Prostate gland (tissue), 2 donors: ENCODE data around the gene TPX2. TPM values are rescaled to one million over a fixed set of nuclear protein-coding genes. Genes with fewer than 3 reads are reported as not detected.
A peak's percentile ranks its signal among the peaks of the same experiment; 100 is the strongest.

ENCODE experiments used
- DNase-seq: peaks from one replicate; pipeline ENCODE4 v3.0.0-alpha.2; 2019; ENCODE audit warnings: low spot score
- H3K27ac ChIP-seq, 2 donors: fragments of 200-600 bp; sonication (generic); 2 replicates each; pipeline ENCODE4 v1.5.1; 2017 to 2019
- H3K27me3 ChIP-seq: fragments of 200-600 bp; sonication (generic); replicated peaks from 2 replicates; pipeline ENCODE4 v1.5.1; 2019; ENCODE audit not compliant: insufficient read depth
- H3K36me3 ChIP-seq, 2 donors: fragments of 200-600 bp; sonication (generic); 1 replicate in 1 of 2; 2 replicates in 1 of 2; pipeline versions ENCODE4 v1.5.1 to v1.8.1; 2017 to 2019
- H3K4me1 ChIP-seq: fragments of 200-600 bp; sonication (generic); replicated peaks from 2 replicates; pipeline ENCODE4 v1.5.1; 2019
- H3K4me3 ChIP-seq, 2 donors: fragments of 200-600 bp; sonication (generic); 2 replicates each; pipeline ENCODE4 v1.5.1; 2017 to 2019
- H3K9me3 ChIP-seq: fragments of 200-600 bp; sonication (generic); 2 replicates; pipeline ENCODE4 v1.5.1; 2017
- CTCF ChIP-seq, 4 experiments: fragments of 200-600 bp in 2 of 4; fragments of 450-650 bp in 2 of 4; sonication (generic) in 2 of 4; IDR thresholded peaks; 1 replicate in 3 of 4; 2 replicates in 1 of 4; pipeline ENCODE4 v1.5.1; 2016 to 2019; ENCODE audit warnings: antibody characterized with exemption in 4 of 4, mild to moderate bottlenecking in 2 of 4, moderate library complexity in 2 of 4
- POLR2A ChIP-seq: fragments of 450-650 bp; IDR thresholded peaks from one replicate; pipeline ENCODE4 v1.6.1; 2016; ENCODE audit warnings: antibody characterized with exemption, mild to moderate bottlenecking
- POLR2AphosphoS5 ChIP-seq: sonication (generic); formaldehyde crosslinking; IDR thresholded peaks from one replicate; pipeline ENCODE4 v1.6.1; 2017; ENCODE audit warnings: antibody characterized with exemption
- WGBS: methylation state at CpG from one replicate; pipeline ENCODE4 v1.1.5; 2018; 5-methylcytosine and 5-hydroxymethylcytosine counted together
- intact Hi-C: fragments of 100-400 bp; cut with DNase I; formaldehyde crosslinking; loops from one replicate; pipeline ENCODE4 v1.14.2; 2022
- total RNA-seq, 2 donors: library from RNA; depleted of rRNA; stranded (reverse); fragments of >200 nt; gene quantifications; one replicate each; pipeline ENCODE4 v1.1.0, GENCODE V29; 2016

Gene TPX2
- total RNA-seq, 2 donors from 2014 or later, result 1.4 to 23.2 TPM

- no peak overlapping the region for H3K4me3 ChIP-seq
- H3K27me3 ChIP-seq, result no peaks in the 10 kb centered on the region
- no peaks in the 10 kb centered on the region for H3K9me3 ChIP-seq
- intact Hi-C loops, result no loop called here
- TF ChIP-seq POLR2A (no peak), POLR2AphosphoS5 (no peak), CTCF (IDR thresholded peaks at IDR 0.05) (no peak)
- H3K36me3 ChIP-seq, result no peaks in the 10 kb centered on the region
- WGBS, result 66% methylated on average over 5 of the region's 5 CpGs
- DNase-seq, result no peak
- no peak overlapping the region for H3K27ac ChIP-seq
- no peaks in the 10 kb centered on the region for H3K4me1 ChIP-seq
Measured at GRCh38 chr20:31843881-31844280, 104.8 kb downstream of the TPX2 start.

DNA sequence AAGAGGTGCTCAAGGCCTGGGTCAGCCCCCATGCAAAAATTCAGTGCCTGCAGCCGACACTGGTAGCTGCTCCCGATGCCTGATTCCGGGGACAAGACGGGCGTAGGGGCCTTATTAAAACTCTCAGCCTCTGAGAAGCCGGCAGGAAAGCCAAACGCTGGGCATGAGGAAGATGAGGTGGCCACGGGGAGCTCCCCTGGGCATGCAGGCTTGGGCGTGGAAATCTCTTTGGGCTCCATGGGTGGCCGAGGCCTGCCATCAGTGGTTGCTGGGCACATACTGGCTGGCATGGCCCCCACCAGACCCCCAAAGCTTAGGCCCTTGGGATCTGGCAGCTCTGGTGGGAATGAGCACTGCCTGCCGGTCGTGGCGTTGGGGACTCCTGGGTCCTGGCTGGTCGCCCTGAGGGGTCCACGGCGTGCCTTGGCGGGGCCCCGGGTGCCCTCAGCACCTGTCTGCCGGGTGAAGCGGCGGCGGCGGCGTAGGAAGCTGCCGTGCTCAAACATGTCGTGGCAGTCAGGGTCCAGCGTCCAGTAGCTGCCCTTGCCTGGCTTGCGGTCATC, 105.7 kb downstream of the TPX2 start:
- WGBS, result 67% methylated on average over 28 of the region's 28 CpGs
- no peaks in the 10 kb centered on the region for H3K9me3 ChIP-seq
- H3K4me1 ChIP-seq, result no peaks in the 10 kb centered on the region
- H3K27ac ChIP-seq, result no peak overlapping the region
- no peak for DNase-seq
- TF ChIP-seq POLR2AphosphoS5 (no peak), CTCF (IDR thresholded peaks at IDR 0.05) (no peak), POLR2A (no peak)
- H3K36me3 ChIP-seq, result no peaks in the 10 kb centered on the region
- no peak overlapping the region for H3K4me3 ChIP-seq
- H3K27me3 ChIP-seq, result no peaks in the 10 kb centered on the region
- intact Hi-C loops, result no loop called here

- no peaks in the 10 kb centered on the region for H3K36me3 ChIP-seq
- no peaks in the 10 kb centered on the region for H3K4me1 ChIP-seq
- intact Hi-C loops, result no loop called here
- H3K27me3 ChIP-seq, result no peaks in the 10 kb centered on the region
- no peaks in the 10 kb centered on the region for H3K9me3 ChIP-seq
- WGBS, result 27% methylated on average over 19 of the region's 21 CpGs
- no peak within 1 kb of the TSS for H3K4me3 ChIP-seq
- no peak for DNase-seq
- no peak within 1 kb of the TSS for H3K27ac ChIP-seq
- TF ChIP-seq CTCF (IDR thresholded peaks at IDR 0.05) (no peak), POLR2AphosphoS5 (peak; percentile 16)
Measured at GRCh38 chr20:31845300-31845863, 106.3 kb downstream of the TPX2 start, which contains the start of gene FOXS1. Gene FOXS1, minus strand, starts transcription at chr20:31845604. Its CDS starts 62 bp downstream, at chr20:31845542.

GRCh38 chr20:31846793-31847138, 107.7 kb downstream of the TPX2 start:
- DNase-seq, result no peak
- no peak overlapping the region for H3K4me3 ChIP-seq
- no peaks in the 10 kb centered on the region for H3K27me3 ChIP-seq
- intact Hi-C loops, result no loop called here
- TF ChIP-seq CTCF (IDR thresholded peaks at IDR 0.05) (no peak), POLR2AphosphoS5 (no peak), POLR2A (no peak)
- WGBS, result 86% methylated on average over 3 of the region's 3 CpGs
- H3K36me3 ChIP-seq, result no peaks in the 10 kb centered on the region
- H3K4me1 ChIP-seq, result no peaks in the 10 kb centered on the region
- H3K9me3 ChIP-seq, result no peaks in the 10 kb centered on the region
- no peak overlapping the region for H3K27ac ChIP-seq
